Renal cortical epithelial cell (primary cell): Measurements from ENCODE around the gene TXNRD3. TPM values are rescaled to one million over a fixed set of nuclear protein-coding genes. Genes with fewer than 3 reads are reported as not detected.

Experiments
- DNase-seq: peaks from one replicate; pipeline ENCODE4 v3.0.0-alpha.2; 2011; ENCODE audit warnings: low read depth
- total RNA-seq: library from RNA; depleted of rRNA; stranded (reverse); fragments of >200 nt; gene quantifications from 2 replicates; pipeline ENCODE4 v1.2.3, GENCODE V29; 2014

The TXNRD3 gene
- total RNA-seq = 9.5 and 11.5 TPM in 2 replicates

GRCh38 chr3:126654571-126655383 lies at the start of gene TXNRD3:
TSS of gene TXNRD3 (minus strand) at chr3:126655124.
- peak; percentile 13 for DNase-seq

GRCh38 chr3:126703512-126704493 lies 48.9 kb upstream of the TXNRD3 start, which contains the start of gene CHCHD6:
TSS of gene CHCHD6 (plus strand) at chr3:126704240. CDS start at chr3:126704313, 73 bp downstream.
- peak; percentile 83 for DNase-seq

- no peak for DNase-seq
Observed at GRCh38 chr3:126699011-126699410, 44.1 kb upstream of the TXNRD3 start.

- DNase-seq = no peak
Observed at GRCh38 chr3:126696701-126697267, 41.9 kb upstream of the TXNRD3 start.

- no peak for DNase-seq
Observed at GRCh38 chr3:126693921-126694320, 39.0 kb upstream of the TXNRD3 start.

GRCh38 chr3:126692858-126693257 lies 37.9 kb upstream of the TXNRD3 start:
- no peak for DNase-seq

GRCh38 chr3:126691765-126692164 lies 36.8 kb upstream of the TXNRD3 start:
- DNase-seq = no peak

GRCh38 chr3:126685493-126685892 lies 30.6 kb upstream of the TXNRD3 start:
- no peak for DNase-seq

- peak; percentile 32 for DNase-seq
Observed at GRCh38 chr3:126685021-126685420, 30.1 kb upstream of the TXNRD3 start.

- peak; percentile 28 for DNase-seq
Observed at GRCh38 chr3:126684218-126684751, 29.4 kb upstream of the TXNRD3 start.

GRCh38 chr3:126683069-126683468 lies 28.1 kb upstream of the TXNRD3 start:
- DNase-seq = no peak

- DNase-seq = no peak
Observed at GRCh38 chr3:126682009-126682408, 27.1 kb upstream of the TXNRD3 start.

- no peak for DNase-seq
Observed at GRCh38 chr3:126680667-126681055, 25.7 kb upstream of the TXNRD3 start.

- DNase-seq = no peak
Observed at GRCh38 chr3:126679831-126680666, 25.1 kb upstream of the TXNRD3 start.

GRCh38 chr3:126679318-126679751 lies 24.4 kb upstream of the TXNRD3 start:
- DNase-seq = peak; percentile 50

- no peak for DNase-seq
Observed at GRCh38 chr3:126678693-126679317, 23.9 kb upstream of the TXNRD3 start.

GRCh38 chr3:126677862-126678503 lies 23.1 kb upstream of the TXNRD3 start:
- no peak for DNase-seq

- no peak for DNase-seq
Observed at GRCh38 chr3:126676919-126677705, 22.2 kb upstream of the TXNRD3 start.

- no peak for DNase-seq
Observed at GRCh38 chr3:126672741-126673140, 17.8 kb upstream of the TXNRD3 start.
